PC-3 (cell line): ENCODE data around the gene KIN. TPM values are rescaled to one million over a fixed set of nuclear protein-coding genes. Genes with fewer than 3 reads are reported as not detected.

ENCODE experiments used
- ATAC-seq: fragments of 200-7000 bp; cut with Tn5 transposase; 2 replicates; pipeline ENCODE4 v1.9.1; 2020; ENCODE audit warnings: mild to moderate bottlenecking, moderate library complexity
- BruUV-seq: library from RNA; stranded (reverse); fragments of 400-500 nt; replicated peaks from 2 replicates; lab custom pipeline; 2021; lab: Mats Ljungman, UMichigan
- CTCF ChIA-PET: fragments of 300-600 bp; sonication (Branson Sonifier 250); formaldehyde crosslinking; loops from one replicate; lab custom pipeline; 2022; ENCODE audit warnings: antibody characterized with exemption; lab: Charles Lee
- POLR2A ChIA-PET: fragments of 300-600 bp; sonication (Branson Sonifier 250); formaldehyde crosslinking; loops from one replicate; lab custom pipeline; 2022; ENCODE audit warnings: antibody characterized with exemption; ENCODE audit not compliant: unreplicated experiment; lab: Charles Lee
- DNase-seq: peaks from one replicate; pipeline ENCODE4 v3.0.0-alpha.2; 2015
- H2AFZ ChIP-seq: fragments of 300-600 bp; sonication (generic); 2 replicates; pipeline ENCODE4 v1.6.0; 2016; ENCODE audit warnings: antibody characterized with exemption, low read length
- H3F3A ChIP-seq: fragments of 300-600 bp; sonication (generic); one replicate; pipeline ENCODE4 v1.6.0; 2017; ENCODE audit warnings: antibody characterized with exemption, low read length, control low read depth, mild to moderate bottlenecking; ENCODE audit not compliant: unreplicated experiment
- H3K27ac ChIP-seq: fragments of 300-600 bp; sonication (generic); 2 replicates; pipeline ENCODE4 v1.5.1; 2016; ENCODE audit warnings: mild to moderate bottlenecking, low read length
- H3K27me3 ChIP-seq: fragments of 300-600 bp; sonication (generic); 2 replicates; pipeline ENCODE4 v1.6.1; 2016; ENCODE audit warnings: low read length, mixed read lengths
- H3K36me3 ChIP-seq: fragments of 300-600 bp; sonication (generic); 2 replicates; pipeline ENCODE4 v1.6.1; 2016; ENCODE audit warnings: low read depth, mixed run types, low read length, mixed read lengths
- H3K4me1 ChIP-seq: fragments of 300-600 bp; sonication (generic); 2 replicates; pipeline ENCODE4 v1.5.1; 2016; ENCODE audit warnings: low read length; ENCODE audit not compliant: insufficient read depth
- H3K4me2 ChIP-seq: fragments of 300-600 bp; sonication (generic); 2 replicates; pipeline ENCODE4 v1.6.0; 2016; ENCODE audit warnings: low read length
- H3K4me3 ChIP-seq: fragments of 300-600 bp; sonication (generic); 2 replicates; pipeline ENCODE4 v1.5.1; 2016; ENCODE audit warnings: mild to moderate bottlenecking, low read length, mixed read lengths
- H3K79me2 ChIP-seq: fragments of 300-600 bp; sonication (generic); 2 replicates; pipeline ENCODE4 v1.6.1; 2017; ENCODE audit warnings: low read length, mixed read lengths
- H3K9ac ChIP-seq: fragments of 300-600 bp; sonication (generic); 2 replicates; pipeline ENCODE4 v1.6.0; 2016; ENCODE audit warnings: mild to moderate bottlenecking, low read length
- H3K9me2 ChIP-seq: fragments of 300-600 bp; sonication (generic); replicated peaks from 2 replicates; pipeline ENCODE4 v1.6.1; 2016; ENCODE audit warnings: mixed run types, low read length, mixed read lengths
- H3K9me3 ChIP-seq: fragments of 300-600 bp; sonication (generic); 2 replicates; pipeline ENCODE4 v1.6.1; 2016; ENCODE audit warnings: low read length, mixed read lengths
- H4K20me1 ChIP-seq: fragments of 300-600 bp; sonication (generic); 2 replicates; pipeline ENCODE4 v1.6.1; 2016; ENCODE audit warnings: low read length, mixed read lengths
- EZH2 ChIP-seq: fragments of 300-600 bp; sonication (generic); IDR thresholded peaks from one replicate; pipeline ENCODE4 v1.6.1; 2017; ENCODE audit warnings: antibody characterized with exemption, mild to moderate bottlenecking, low read length; ENCODE audit not compliant: unreplicated experiment
- EZH2phosphoT487 ChIP-seq: fragments of 300-600 bp; sonication (generic); IDR thresholded peaks from 2 replicates; pipeline ENCODE4 v1.6.1; 2018; ENCODE audit warnings: mild to moderate bottlenecking, antibody characterized with exemption, low read length, borderline replicate concordance
- intact Hi-C: fragments of 100-400 bp; cut with micrococcal nuclease; formaldehyde crosslinking; loops from 2 replicates; pipeline ENCODE4 v1.9.0; 2023
- total RNA-seq: library from RNA; depleted of rRNA; stranded (reverse); fragments of >200 nt; gene quantifications from 2 replicates; pipeline ENCODE4 v1.2.3, GENCODE V29; 2014
- TF ChIP-seq, protein P1 (sequence below): fragments of 300-600 bp; sonication (generic); conservative IDR thresholded peaks from 2 replicates; pipeline ENCODE4 v1.5.1; 2017; ENCODE audit warnings: antibody characterized with exemption, low read depth, mild to moderate bottlenecking, low read length

KIN gene
- total RNA-seq, 1 experiment from 2014 or later: 2.4 TPM

DNA sequence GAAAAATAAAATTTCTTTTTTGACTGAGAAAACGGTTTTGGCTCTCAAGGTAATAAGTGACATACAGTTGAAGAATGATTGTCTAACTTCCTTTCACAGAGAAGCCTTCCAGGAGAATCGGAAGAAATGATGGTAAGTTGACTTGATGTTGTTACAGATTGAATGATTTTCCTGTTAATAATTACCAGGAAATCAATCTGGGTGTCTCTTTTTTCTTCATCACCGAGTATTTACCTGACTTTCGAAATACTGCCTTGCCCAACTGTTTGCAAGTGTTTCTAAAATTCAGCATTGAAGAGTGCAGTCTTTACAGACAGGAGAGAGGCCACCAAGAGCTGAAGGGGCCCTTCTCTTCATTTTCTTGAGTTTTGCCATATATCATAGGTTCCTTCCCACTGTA is 80.7 kb downstream of the KIN start:
- CTCF ChIA-PET: no interaction called here
- Histone ChIP-seq H3K9me2 (no peaks in the 10 kb centered on the region), H2AFZ (no peak overlapping the region), H3K9ac (no peak overlapping the region), H4K20me1 (no peaks in the 10 kb centered on the region), H3K4me2 (no peak overlapping the region), H3K79me2 (no peaks in the 10 kb centered on the region), H3K27me3 (0 out of 2 replicates have a peak, but pooled peaks cover 31% of the 10 kb centered on the region), H3K4me1 (no peaks in the 10 kb centered on the region), H3K27ac (no peak overlapping the region), H3K4me3 (no peak overlapping the region), H3F3A (no peaks in the 10 kb centered on the region), H3K9me3 (no peaks in the 10 kb centered on the region), H3K36me3 (no peaks in the 10 kb centered on the region)
- intact Hi-C loops: no loop called here
- BruUV-seq: no TSS peak
- ATAC-seq: no peak
- POLR2A ChIA-PET: no interaction called here
- TF ChIP-seq, protein P1, sequence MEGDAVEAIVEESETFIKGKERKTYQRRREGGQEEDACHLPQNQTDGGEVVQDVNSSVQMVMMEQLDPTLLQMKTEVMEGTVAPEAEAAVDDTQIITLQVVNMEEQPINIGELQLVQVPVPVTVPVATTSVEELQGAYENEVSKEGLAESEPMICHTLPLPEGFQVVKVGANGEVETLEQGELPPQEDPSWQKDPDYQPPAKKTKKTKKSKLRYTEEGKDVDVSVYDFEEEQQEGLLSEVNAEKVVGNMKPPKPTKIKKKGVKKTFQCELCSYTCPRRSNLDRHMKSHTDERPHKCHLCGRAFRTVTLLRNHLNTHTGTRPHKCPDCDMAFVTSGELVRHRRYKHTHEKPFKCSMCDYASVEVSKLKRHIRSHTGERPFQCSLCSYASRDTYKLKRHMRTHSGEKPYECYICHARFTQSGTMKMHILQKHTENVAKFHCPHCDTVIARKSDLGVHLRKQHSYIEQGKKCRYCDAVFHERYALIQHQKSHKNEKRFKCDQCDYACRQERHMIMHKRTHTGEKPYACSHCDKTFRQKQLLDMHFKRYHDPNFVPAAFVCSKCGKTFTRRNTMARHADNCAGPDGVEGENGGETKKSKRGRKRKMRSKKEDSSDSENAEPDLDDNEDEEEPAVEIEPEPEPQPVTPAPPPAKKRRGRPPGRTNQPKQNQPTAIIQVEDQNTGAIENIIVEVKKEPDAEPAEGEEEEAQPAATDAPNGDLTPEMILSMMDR: no peak
- no peak for TF ChIP-seq EZH2phosphoT487
- TF ChIP-seq EZH2: no peak
- no peak for DNase-seq

DNA sequence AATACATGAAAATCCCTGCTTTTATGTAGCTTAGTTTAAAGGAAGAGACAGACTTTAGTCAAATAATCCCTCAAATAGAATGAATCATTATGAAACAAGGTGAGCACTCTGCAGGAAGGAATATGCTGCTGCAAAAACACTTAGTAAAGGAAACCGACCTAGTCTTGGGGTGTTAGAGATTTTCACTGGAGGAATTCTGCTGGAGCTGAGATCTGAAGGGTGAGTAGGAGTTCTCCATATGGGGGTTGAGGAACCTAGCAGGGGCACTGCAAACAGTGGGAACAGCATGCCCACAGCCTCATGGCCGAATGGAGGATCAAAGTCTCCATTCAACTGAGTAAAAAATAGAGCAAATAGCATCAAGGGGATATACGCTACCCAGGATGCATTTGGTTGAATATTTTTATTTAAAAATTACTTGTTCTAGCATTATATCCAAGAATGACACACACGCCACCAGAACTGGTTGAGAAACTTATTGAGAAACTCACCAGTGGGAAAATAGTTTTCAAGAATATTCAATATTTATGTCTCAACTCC is 81.2 kb downstream of the KIN start:
- intact Hi-C loops: no loop called here
- H3K27me3 ChIP-seq: 0 out of 2 replicates have a peak, but pooled peaks cover 31% of the 10 kb centered on the region
- no peaks in the 10 kb centered on the region for H3K36me3 ChIP-seq
- DNase-seq (no peak), ATAC-seq (no peak)
- CTCF ChIA-PET: no interaction called here
- H3K9me2 ChIP-seq: no peaks in the 10 kb centered on the region
- no peaks in the 10 kb centered on the region for H3K79me2 ChIP-seq
- H3K9ac ChIP-seq: no peak overlapping the region
- POLR2A ChIA-PET: interaction anchor here (0.5 kb wide), 1 partner anchor 175 kb away, joined by 5 read pairs; no protein-coding TSS in a partner anchor
- H3K9me3 ChIP-seq: no peaks in the 10 kb centered on the region
- H3K4me1 ChIP-seq: no peaks in the 10 kb centered on the region
- H3K4me2 ChIP-seq: no peak overlapping the region
- no peak overlapping the region for H2AFZ ChIP-seq
- H3K4me3 ChIP-seq: no peak overlapping the region
- no peaks in the 10 kb centered on the region for H3F3A ChIP-seq
- H4K20me1 ChIP-seq: no peaks in the 10 kb centered on the region
- no peak overlapping the region for H3K27ac ChIP-seq
- BruUV-seq: no TSS peak
- TF ChIP-seq EZH2: no peak
- TF ChIP-seq, protein P1: no peak
- TF ChIP-seq EZH2phosphoT487: no peak

DNA sequence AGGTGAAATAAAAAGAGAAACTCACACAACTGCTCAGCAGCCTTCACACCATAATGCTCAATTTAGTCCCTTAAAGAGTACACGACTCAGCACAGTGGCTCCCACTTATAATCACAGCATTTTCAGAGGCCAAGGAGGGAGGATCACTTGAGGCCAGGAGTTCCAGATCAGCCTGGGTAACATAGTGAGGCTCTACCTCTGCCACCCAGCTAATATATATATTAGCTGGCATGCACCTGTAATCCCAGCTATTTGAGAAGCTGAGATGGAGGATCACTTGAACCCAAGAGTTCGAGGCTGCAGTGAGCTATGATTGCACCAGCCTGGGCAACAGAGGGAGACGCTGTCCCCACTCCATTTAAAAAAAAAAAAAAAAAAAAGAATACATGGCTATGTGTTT is 82.5 kb downstream of the KIN start:
- ATAC-seq (no peak), DNase-seq (no peak)
- H3K9me2 ChIP-seq: no peaks in the 10 kb centered on the region
- H3K27me3 ChIP-seq: 0 out of 2 replicates have a peak, but pooled peaks cover 31% of the 10 kb centered on the region
- ChIA-PET POLR2A (no interaction called here), CTCF (no interaction called here)
- no peak overlapping the region for H3K4me3 ChIP-seq
- no peaks in the 10 kb centered on the region for H3F3A ChIP-seq
- H3K9ac ChIP-seq: no peak overlapping the region
- no peaks in the 10 kb centered on the region for H3K79me2 ChIP-seq
- no peak overlapping the region for H2AFZ ChIP-seq
- no peak overlapping the region for H3K4me2 ChIP-seq
- no peaks in the 10 kb centered on the region for H3K36me3 ChIP-seq
- no TSS peak for BruUV-seq
- H3K27ac ChIP-seq: no peak overlapping the region
- H4K20me1 ChIP-seq: no peaks in the 10 kb centered on the region
- intact Hi-C loops: no loop called here
- 0 out of 2 replicates have a peak, but pooled peaks cover 4% of the 10 kb centered on the region for H3K4me1 ChIP-seq
- TF ChIP-seq EZH2: no peak
- no peak for TF ChIP-seq EZH2phosphoT487
- TF ChIP-seq, protein P1: no peak
- H3K9me3 ChIP-seq: no peaks in the 10 kb centered on the region
